22Rv1 (cell line): ENCODE measurements around the gene PCBP2.

Experiments used
- ZFX ChIP-seq: fragments of 450-650 bp; IDR thresholded peaks from 2 replicates; pipeline ENCODE4 v1.6.1; 2017; ENCODE audit warnings: antibody characterized with exemption, borderline replicate concordance
- TF ChIP-seq, protein P1 (sequence below): fragments of 450-650 bp; IDR thresholded peaks from 2 replicates; pipeline ENCODE4 v1.5.1; 2017; ENCODE audit warnings: mild to moderate bottlenecking

DNA sequence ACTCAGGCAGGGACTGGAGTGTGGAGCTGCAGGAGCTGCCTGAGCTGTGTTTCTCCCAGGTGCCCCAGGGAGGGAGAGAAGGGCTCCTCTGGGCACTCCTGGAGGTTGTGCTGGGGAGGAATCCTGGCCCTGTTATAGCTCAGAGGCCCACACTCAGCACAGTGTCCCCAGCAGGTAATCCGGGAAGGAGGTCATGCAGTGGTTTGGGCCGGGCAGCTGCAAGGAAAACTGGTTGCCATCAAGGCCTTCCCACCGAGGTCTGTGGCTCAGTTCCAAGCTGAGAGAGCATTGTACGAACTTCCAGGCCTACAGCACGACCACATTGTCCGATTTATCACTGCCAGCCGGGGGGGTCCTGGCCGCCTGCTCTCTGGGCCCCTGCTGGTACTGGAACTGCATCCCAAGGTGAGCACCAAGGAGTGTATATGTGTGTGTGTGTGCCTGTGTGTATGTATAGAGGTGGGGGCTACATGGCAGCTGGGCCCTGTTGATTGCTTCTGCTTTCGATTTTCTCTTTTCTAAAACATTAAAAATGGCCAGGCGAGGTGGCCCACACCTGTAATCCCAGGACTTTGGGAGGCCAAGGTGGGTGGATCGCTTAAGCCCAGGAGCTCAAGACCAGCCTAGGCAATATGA is 26.3 kb upstream of the PCBP2 start:
- TF ChIP-seq, protein P1, sequence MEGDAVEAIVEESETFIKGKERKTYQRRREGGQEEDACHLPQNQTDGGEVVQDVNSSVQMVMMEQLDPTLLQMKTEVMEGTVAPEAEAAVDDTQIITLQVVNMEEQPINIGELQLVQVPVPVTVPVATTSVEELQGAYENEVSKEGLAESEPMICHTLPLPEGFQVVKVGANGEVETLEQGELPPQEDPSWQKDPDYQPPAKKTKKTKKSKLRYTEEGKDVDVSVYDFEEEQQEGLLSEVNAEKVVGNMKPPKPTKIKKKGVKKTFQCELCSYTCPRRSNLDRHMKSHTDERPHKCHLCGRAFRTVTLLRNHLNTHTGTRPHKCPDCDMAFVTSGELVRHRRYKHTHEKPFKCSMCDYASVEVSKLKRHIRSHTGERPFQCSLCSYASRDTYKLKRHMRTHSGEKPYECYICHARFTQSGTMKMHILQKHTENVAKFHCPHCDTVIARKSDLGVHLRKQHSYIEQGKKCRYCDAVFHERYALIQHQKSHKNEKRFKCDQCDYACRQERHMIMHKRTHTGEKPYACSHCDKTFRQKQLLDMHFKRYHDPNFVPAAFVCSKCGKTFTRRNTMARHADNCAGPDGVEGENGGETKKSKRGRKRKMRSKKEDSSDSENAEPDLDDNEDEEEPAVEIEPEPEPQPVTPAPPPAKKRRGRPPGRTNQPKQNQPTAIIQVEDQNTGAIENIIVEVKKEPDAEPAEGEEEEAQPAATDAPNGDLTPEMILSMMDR = no peak
- no peak for TF ChIP-seq ZFX
